Endothelial cell of umbilical vein (primary cell): ENCODE results near the gene HEATR1. TPM values are rescaled to one million over a fixed set of nuclear protein-coding genes. Genes with fewer than 3 reads are reported as not detected.

Experiments
- BruUV-seq: library from RNA; stranded (reverse); fragments of 400-500 nt; replicated peaks from 2 replicates; lab custom pipeline; 2021; lab: Mats Ljungman, UMichigan
- CTCF ChIA-PET: fragments of 300-600, 350-600 bp; sonication (Branson Sonifier 250); formaldehyde crosslinking; loops from one replicate; lab custom pipeline; 2021; ENCODE audit warnings: antibody characterized with exemption, inconsistent platforms; lab: Charles Lee
- POLR2A ChIA-PET: fragments of 300-600, 350-600 bp; sonication (Branson Sonifier 250); formaldehyde crosslinking; loops from one replicate; lab custom pipeline; 2021; ENCODE audit warnings: antibody characterized with exemption, inconsistent platforms; lab: Charles Lee
- DNase-seq: peaks from one replicate; pipeline ENCODE4 v3.0.0-alpha.2; 2011; ENCODE audit warnings: low read depth, low spot score
- FAIRE-seq: peaks from 2 replicates; lab custom pipeline; 2011; peaks lifted over from hg19 to GRCh38; lab: Jason Lieb, UNC
- H2AFZ ChIP-seq: 2 replicates; pipeline ENCODE4 v1.6.0; 2012; ENCODE audit warnings: low read depth, low read length, control low read depth, inconsistent platforms
- H3K27ac ChIP-seq: 2 replicates; pipeline ENCODE4 v1.5.1; 2011; ENCODE audit warnings: low read depth, mild to moderate bottlenecking, control low read depth, low read length, moderate library complexity; ENCODE audit not compliant: insufficient read depth
- H3K27me3 ChIP-seq, 2 experiments: 2 replicates each; pipeline versions ENCODE4 v1.6.0 to v1.6.1; 2011; ENCODE audit warnings: low read length in 2 of 2, mixed read lengths in 1 of 2; ENCODE audit not compliant: control insufficient read depth in 2 of 2, insufficient read depth in 2 of 2
- H3K36me3 ChIP-seq, 2 experiments: 2 replicates in 1 of 2; 3 replicates in 1 of 2; pipeline ENCODE4 v1.5.1; 2011; ENCODE audit warnings: low read length in 2 of 2, mild to moderate bottlenecking in 1 of 2, moderate library complexity in 1 of 2; ENCODE audit not compliant: control insufficient read depth in 2 of 2, insufficient read depth in 2 of 2; ENCODE audit errors: extremely low read depth in 1 of 2
- H3K4me1 ChIP-seq: 3 replicates; pipeline ENCODE4 v1.5.1; 2011; ENCODE audit warnings: mild to moderate bottlenecking, low read length; ENCODE audit not compliant: control insufficient read depth, insufficient read depth; ENCODE audit errors: extremely low read depth
- H3K4me2 ChIP-seq: 2 replicates; pipeline ENCODE4 v1.6.1; 2011; ENCODE audit warnings: low read length, control low read depth, mixed read lengths; ENCODE audit not compliant: insufficient read depth
- H3K4me3 ChIP-seq, 3 experiments: fragments of 200-600 bp in 1 of 3; sonication (generic), shearing (Covaris generic) in 1 of 3; replicated peaks in 1 of 3; 2 replicates each; pipeline ENCODE4 v1.5.1; 2011 to 2016; ENCODE audit warnings: control low read depth in 3 of 3, low read length in 3 of 3, mild to moderate bottlenecking in 2 of 3, inconsistent platforms in 1 of 3, low read depth in 1 of 3, moderate library complexity in 1 of 3; ENCODE audit not compliant: insufficient read depth in 1 of 3
- H3K79me2 ChIP-seq: 2 replicates; pipeline ENCODE4 v1.6.0; 2012; ENCODE audit warnings: low read length, inconsistent platforms; ENCODE audit not compliant: control insufficient read depth, insufficient read depth
- H3K9ac ChIP-seq: replicated peaks from 2 replicates; pipeline ENCODE3; 2011; ENCODE audit warnings: low read length, control low read depth; ENCODE audit not compliant: insufficient read depth; ENCODE audit errors: extremely low read depth
- H3K9me1 ChIP-seq: replicated peaks from 3 replicates; pipeline ENCODE4 v1.6.0; 2011; ENCODE audit warnings: mild to moderate bottlenecking, low read length; ENCODE audit not compliant: control insufficient read depth, insufficient read depth; ENCODE audit errors: extremely low read depth
- H3K9me3 ChIP-seq: replicated peaks from 2 replicates; pipeline ENCODE4 v1.5.1; 2012; ENCODE audit warnings: low read length, inconsistent platforms; ENCODE audit not compliant: control insufficient read depth, insufficient read depth
- H4K20me1 ChIP-seq: replicated peaks from 2 replicates; pipeline ENCODE3; 2011; ENCODE audit warnings: mild to moderate bottlenecking, low read length; ENCODE audit not compliant: control insufficient read depth, insufficient read depth; ENCODE audit errors: extremely low read depth
- CTCF ChIP-seq, 2 donors: IDR thresholded peaks; 1 replicate in 1 of 2; 2 replicates in 1 of 2; pipeline ENCODE4 v1.5.1; 2011; ENCODE audit warnings: low read length in 2 of 2, mild to moderate bottlenecking in 2 of 2, moderate library complexity in 2 of 2, control low read depth in 1 of 2, inconsistent platforms in 1 of 2, low read depth in 1 of 2; ENCODE audit not compliant: insufficient read depth in 1 of 2; ENCODE audit errors: extremely low read depth in 1 of 2
- EZH2 ChIP-seq: IDR thresholded peaks from 2 replicates; pipeline ENCODE4 v1.6.1; 2012; ENCODE audit warnings: borderline replicate concordance, low read depth, mild to moderate bottlenecking, moderate library complexity, low read length, inconsistent platforms; ENCODE audit not compliant: severe bottlenecking
- FOS ChIP-seq: IDR thresholded peaks from 2 replicates; pipeline ENCODE4 v1.6.1; 2011; ENCODE audit warnings: mild to moderate bottlenecking, low read length, moderate library complexity, borderline replicate concordance; ENCODE audit not compliant: insufficient read depth
- GATA2 ChIP-seq: IDR thresholded peaks from 2 replicates; pipeline ENCODE4 v1.7.0; 2011; ENCODE audit warnings: low read depth, mild to moderate bottlenecking, moderate library complexity, mixed read lengths, low read length; ENCODE audit not compliant: insufficient read length, insufficient read depth
- JUN ChIP-seq: IDR thresholded peaks from 2 replicates; pipeline ENCODE4 v1.6.1; 2011; ENCODE audit warnings: borderline replicate concordance, low read depth; ENCODE audit not compliant: insufficient read length, insufficient read depth
- MAX ChIP-seq: IDR thresholded peaks from 2 replicates; pipeline ENCODE4 v1.6.1; 2011; ENCODE audit not compliant: insufficient read depth, insufficient read length
- MYC ChIP-seq: IDR thresholded peaks from one replicate; pipeline ENCODE4 v1.6.1; 2011; ENCODE audit warnings: mild to moderate bottlenecking, low read depth, low read length
- POLR2A ChIP-seq: IDR thresholded peaks from 2 replicates; pipeline ENCODE4 v1.6.1; 2012; ENCODE audit warnings: low read depth, mild to moderate bottlenecking, control low read depth, low read length
- POLR2AphosphoS5 ChIP-seq: IDR thresholded peaks from 2 replicates; pipeline ENCODE4 v1.6.1; 2012; ENCODE audit warnings: low read depth, mild to moderate bottlenecking, control low read depth, low read length, moderate library complexity; ENCODE audit not compliant: insufficient read depth
- dilution Hi-C: fragments of 300-500 bp; cut with MboI; formaldehyde crosslinking; loops from one replicate; pipeline ENCODE4 v1.15.0; 2019; ENCODE audit warnings: low sequenced_read_pairs; ENCODE audit not compliant: extremely low pct_ligation_motif_present
- intact Hi-C: fragments of 100-400 bp; cut with micrococcal nuclease; formaldehyde crosslinking; loops from one replicate; pipeline ENCODE4 v1.10.0; 2022
- polyA plus RNA-seq, 4 experiments: library from polyadenylated mRNA; depleted of rRNA in 3 of 4; stranded (reverse) in 3 of 4; unstranded in 1 of 4; fragments of >200 nt; gene quantifications; 2 replicates each; pipeline versions ENCODE4 v1.2.1 to v1.2.3, GENCODE V29; 2011 to 2012; ENCODE audit warnings: missing spikeins in 1 of 4
- total RNA-seq: library from RNA; stranded (reverse); gene quantifications from 2 replicates; pipeline ENCODE4 v1.2.3, GENCODE V29; 2021

HEATR1 gene
- total and polyA plus RNA-seq, 2 donors (not counting 3 experiments of a cell fraction or from before 2014, with no cell fraction given) = 8.4 to 62.0 TPM

- CTCF ChIA-PET = no interaction called here
- H3K27ac ChIP-seq = no peak overlapping the region
- no peak for TF ChIP-seq GATA2
- no peak for TF ChIP-seq JUN
- no peak for TF ChIP-seq POLR2AphosphoS5
- TF ChIP-seq FOS = no peak
- no peak for TF ChIP-seq POLR2A
- no peak for TF ChIP-seq MAX
- no peak for TF ChIP-seq CTCF (IDR thresholded peaks at IDR 0.05; ENCODE audit: extremely low read depth in 1 of 2, insufficient read depth in 1 of 2, low read depth in 1 of 2, low read length in 2 of 2)
- TF ChIP-seq EZH2 = no peak
- TF ChIP-seq MYC = no peak
- no peaks in the 10 kb centered on the region for H4K20me1 ChIP-seq
- intact Hi-C loops = no loop called here
- H2AFZ ChIP-seq = no peak overlapping the region
- no peak overlapping the region for H3K9ac ChIP-seq
- no peaks in the 10 kb centered on the region for H3K4me1 ChIP-seq
- H3K4me2 ChIP-seq = no peak overlapping the region
- H3K79me2 ChIP-seq = no peaks in the 10 kb centered on the region
- no peaks in the 10 kb centered on the region for H3K9me3 ChIP-seq
- H3K27me3 ChIP-seq = peaks cover 0 to 10% of the 10 kb centered on the region in 2 experiments
- no peak for DNase-seq
- FAIRE-seq = no peak
- H3K4me3 ChIP-seq = no peak overlapping the region
- dilution Hi-C loops = no loop called here
- no peaks in the 10 kb centered on the region for H3K9me1 ChIP-seq
- POLR2A ChIA-PET = no interaction called here
- no peaks in the 10 kb centered on the region for H3K36me3 ChIP-seq
- no TSS peak for BruUV-seq
Observed at GRCh38 chr1:236615399-236616148, 11.3 kb upstream of the HEATR1 start.
